Testis (tissue), 2 donors: ENCODE data around the gene SIAH1.

Experiments
- CTCF ChIP-seq, 3 experiments: fragments of 450-650 bp in 2 of 3; fragments of 200-600 bp in 1 of 3; sonication (generic) in 1 of 3; IDR thresholded peaks; one replicate each; pipeline ENCODE4 v1.5.1; 2016 to 2019; ENCODE audit warnings: antibody characterized with exemption in 3 of 3, mild to moderate bottlenecking in 2 of 3, moderate library complexity in 1 of 3
- POLR2A ChIP-seq: fragments of 450-650 bp; IDR thresholded peaks from one replicate; pipeline ENCODE4 v1.6.1; 2017; ENCODE audit warnings: antibody characterized with exemption, mild to moderate bottlenecking, moderate library complexity

DNA sequence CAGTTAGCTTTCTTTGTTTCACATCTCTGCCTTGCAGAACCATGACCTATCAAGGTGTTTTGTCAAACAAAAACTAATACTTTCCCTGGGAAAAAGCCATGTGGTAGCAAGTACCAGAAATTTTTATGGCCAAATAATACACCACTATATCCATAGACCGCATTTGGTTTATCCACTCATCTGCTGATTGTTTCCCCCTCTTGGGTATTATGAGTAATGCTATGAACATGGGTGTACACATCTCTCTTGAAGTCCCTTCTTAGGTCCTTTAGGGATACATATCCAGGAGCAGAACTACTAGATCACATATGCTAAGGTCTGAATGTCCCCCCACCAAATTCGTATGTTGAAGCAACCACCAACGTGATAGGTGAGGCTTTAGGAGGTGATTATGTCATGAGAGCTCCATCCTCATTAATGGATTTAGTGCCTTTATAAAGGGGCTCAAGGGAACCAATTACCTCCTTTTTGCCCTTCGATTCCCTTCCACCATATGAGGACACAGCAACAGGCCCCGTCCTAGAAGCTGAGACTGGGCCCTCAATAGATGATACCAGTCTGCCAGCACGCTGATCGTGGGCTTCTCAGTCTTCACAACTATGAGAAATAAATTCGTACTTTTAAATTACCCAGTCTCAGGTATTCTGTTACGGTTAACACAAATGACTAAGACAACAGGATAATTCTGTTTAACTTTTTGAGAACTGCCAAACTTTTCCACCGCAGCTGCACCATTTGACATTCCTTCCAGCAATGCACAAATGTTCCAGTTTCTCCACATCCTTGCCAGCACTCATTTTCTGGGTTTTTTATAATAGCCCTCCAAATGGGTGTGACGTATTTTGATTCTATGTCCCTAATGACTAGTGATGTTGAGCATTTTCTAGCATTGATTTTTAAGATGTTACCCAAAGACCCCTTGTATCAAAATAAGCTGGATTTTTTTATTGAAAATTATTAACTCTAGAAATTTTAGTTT lies 30.0 kb downstream of the SIAH1 start:
- TF ChIP-seq CTCF (IDR thresholded peaks at IDR 0.05) (no peak), POLR2A (no peak)
